Measurements from ENCODE around the gene MYO1B.

Gene MYO1B

DNA sequence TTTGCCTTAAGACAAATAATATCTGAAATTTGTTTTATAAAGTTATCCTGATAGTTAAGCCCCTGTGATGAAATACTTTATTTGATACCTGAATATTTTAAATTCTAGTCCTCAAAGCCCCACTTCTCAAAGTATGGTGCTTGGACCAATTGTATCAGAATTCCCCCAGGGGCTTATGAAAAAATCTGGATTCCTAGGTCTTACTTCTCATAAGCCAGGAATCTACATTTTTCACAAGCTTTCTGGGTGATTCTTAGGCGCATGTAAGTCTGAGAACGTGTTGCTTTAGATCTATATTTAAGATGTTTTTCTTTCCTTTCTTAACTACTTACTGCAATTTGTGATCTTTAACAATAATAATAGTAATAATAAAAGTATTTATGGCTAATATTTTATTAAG lies 53.1 kb downstream of the MYO1B start:
- DNase-seq (ENCODE audit: low read depth): no peak

DNA sequence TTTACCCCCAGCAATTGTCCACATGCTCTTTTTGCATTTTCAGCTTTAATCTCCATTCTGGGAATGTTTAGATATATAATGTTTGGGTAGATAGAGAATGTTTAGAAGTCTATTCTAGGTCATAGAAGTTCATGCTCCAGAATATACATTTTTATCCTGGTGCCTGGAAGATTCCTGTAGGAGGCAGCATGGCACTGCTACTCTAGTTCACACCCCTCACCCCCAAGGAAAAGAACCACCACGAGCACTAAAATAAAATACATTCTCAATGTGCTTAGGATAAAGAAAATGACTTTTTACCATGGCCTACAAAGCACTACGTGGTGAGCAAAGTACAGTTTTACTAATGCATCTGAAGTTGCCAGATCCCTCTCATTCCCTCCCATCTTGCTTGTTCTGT lies 53.8 kb downstream of the MYO1B start:
- DNase-seq (ENCODE audit: low read depth): no peak

DNA sequence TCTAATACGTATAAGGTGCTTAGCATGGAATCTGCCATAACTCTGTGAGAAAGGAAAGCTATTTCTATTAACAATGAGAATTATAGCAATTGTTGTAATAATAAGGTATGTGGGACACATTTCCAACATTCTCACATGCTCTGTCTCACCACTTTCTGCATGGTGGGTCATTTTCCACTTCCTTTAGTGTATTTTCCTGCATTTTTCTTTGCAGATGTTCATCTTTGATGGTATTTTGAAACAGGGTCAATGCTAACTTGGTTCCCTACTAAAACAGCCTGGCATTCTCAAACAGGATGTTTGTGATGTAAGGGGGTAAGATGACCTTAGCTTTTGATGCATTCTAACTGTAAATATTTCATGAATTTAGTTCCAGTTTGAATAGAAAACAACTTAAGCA lies 54.7 kb downstream of the MYO1B start:
- DNase-seq (ENCODE audit: low read depth): no peak

DNA sequence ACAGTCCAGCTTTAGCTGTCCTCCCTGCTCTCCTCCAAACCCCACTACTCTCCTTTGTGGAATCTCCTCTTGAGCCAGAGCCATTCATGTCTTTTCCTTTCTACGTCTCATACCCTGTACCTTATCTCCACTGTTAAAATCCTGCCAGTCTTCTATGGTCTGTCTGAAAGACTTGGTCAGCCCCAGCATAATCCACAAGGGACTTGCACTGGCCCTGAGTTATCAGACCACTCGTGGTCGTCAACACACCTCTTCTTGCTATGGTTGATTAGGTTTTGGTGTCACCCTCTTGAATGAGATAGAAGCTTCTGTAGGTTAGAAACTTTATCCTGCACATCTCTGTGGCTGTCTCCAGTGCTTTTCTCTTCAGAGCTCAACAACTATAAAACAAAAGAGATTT lies 56.8 kb downstream of the MYO1B start:
- no peak for DNase-seq (ENCODE audit: low read depth)

DNA sequence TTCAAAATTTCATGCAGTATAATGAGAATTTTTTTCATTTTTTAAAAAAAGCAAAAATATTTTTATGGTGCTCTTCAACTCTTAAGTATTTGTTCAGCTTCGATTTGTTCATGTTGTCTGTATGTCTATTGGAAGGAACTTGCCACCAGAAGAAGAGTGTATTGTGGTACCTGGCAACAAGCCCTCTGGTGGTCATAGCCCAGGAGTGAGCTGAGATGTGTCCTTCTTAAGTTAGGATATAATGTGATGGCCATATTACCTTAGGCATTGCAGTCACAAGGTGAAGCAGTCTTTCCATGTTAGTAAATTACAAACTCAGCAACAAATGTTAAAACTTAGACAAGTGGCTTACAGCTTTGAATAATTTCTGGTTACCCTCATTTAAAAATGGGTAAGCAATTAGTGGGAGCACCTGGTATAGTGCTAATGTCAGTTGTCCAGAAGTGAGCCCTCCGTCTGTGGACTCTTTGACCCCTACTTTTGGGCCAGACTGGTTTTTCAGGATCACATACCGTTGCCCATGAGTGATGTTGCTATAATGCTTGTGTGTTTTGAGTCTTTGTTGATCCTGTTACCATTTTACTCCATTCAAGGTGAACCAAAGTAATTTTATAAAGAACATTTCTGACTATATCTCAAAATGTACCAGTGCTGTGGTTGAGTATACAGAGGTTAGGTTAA lies 57.4 kb downstream of the MYO1B start:
- DNase-seq (ENCODE audit: low read depth): no peak

DNA sequence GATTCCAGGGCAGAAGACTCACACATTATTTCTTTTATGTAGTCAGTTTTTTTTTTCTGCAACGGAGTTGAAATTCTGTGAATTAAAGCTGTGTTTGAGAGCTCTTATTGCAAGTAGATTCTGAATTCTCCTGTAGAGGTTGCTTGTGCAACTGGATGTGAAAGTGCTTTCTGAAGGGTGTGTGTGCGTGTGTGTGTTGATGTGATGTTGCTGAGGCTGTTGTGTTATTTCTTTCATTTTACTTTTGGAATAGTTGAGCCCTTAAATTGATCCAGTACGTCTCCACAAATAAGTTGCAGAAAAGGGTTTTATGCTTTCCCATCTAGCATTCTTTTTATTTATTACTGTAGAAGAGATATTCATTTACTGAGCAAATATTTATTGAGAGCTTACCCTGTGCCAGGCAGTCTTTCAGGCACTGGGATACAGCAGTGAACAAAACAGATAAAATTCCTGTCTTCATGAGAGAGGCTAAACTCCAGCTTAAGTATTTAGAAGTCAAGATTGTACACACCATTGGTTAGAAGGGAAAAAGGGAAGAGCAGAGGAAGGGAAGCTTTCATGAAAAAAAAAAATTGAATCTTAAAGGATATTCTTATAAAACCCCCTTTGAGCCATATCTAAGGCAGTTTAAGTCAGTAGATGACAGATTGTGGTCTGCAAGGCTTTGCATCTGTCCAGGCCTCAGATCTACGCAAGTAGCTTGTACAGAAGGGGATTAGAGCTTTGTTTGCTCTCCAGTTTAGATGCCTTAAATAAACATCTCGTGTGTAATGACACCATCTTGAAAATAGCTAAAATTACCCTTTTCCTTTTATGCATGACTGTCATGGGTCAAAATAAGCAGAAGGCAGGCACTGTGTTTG lies 58.2 kb downstream of the MYO1B start:
- no peak for DNase-seq (ENCODE audit: low read depth)

DNA sequence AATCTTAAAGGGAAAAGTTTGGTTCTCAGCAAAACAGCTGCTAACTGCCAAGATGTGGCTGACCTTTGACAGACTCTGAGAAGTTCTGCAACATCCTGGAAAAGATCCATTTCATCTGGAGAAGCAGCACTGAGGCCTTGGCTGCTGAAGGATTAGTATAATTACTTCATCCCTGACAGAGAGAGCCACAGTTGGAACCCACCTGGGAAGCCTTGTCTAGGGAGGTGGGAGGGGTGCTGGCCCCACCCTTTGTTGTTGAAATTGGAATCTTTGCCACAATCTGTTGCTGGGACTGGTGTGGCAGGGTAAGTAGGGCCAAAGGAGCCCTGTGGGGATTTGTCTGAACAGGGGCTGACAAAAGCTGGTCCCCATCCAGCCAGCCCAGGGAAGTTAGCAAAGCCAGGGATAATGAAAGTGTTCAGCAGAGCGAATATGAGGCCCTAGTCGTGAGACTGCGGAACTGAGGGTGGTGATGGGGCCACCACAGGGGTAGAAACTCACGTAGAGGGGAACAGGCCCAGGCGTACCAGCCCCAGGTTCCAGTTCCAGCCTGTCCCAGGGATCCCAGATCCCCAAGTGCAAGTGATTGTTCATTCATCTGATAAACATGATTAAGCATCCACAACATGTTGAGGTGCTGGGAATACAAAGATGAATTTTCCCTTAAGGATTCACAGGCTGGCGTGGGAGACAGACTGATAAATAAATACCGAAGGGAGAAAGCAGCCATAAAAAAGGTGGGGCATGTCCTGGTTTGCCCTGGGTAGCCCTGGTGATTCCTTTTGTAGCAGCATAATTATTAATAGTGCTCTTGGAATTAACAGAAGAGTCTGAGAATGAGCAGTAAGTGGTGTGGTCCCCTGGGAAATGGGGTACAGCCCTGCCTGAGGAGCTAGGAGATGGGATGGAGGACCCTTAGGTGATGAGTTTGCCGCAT lies 60.0 kb downstream of the MYO1B start:
- DNase-seq (ENCODE audit: low read depth): no peak

DNA sequence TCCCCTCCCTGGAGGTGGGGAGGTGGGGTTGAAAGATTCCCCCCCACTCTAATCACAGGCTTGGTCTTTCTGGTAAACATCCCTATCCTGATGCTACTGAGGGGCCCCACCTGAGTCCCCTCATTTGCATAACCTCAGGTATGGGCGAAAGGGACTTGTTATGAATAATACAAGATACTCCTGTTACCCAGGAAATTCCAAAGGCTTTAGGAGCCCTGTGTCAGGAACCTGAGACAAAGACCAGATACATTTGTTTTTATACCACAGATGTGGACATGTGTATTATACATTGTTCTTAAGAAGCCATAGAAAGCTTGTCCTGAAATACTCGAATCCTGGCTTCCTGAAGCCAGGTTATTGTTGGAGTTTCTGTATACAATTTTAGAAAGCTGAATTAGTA lies 62.8 kb downstream of the MYO1B start:
- no peak for DNase-seq (ENCODE audit: low read depth)

DNA sequence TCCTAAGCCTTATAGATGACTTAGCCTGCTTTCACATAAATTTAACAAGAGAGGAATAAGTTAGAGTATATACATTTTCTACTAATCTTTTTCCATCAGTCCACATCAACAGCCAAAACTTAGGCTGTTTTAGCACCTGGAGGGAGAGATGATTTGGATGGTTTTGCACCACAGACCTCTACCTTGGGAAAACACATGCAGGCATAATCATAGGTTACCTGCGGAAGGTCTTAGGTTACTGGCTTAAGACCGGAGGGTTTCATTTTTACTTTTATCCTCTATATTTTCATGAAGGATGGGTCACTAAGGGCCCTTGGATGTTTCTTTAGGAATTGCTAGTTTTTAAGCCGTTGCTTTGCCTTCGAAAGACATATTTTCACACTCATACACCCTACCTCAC lies 66.0 kb downstream of the MYO1B start:
- no peak for DNase-seq (ENCODE audit: low read depth)

DNA sequence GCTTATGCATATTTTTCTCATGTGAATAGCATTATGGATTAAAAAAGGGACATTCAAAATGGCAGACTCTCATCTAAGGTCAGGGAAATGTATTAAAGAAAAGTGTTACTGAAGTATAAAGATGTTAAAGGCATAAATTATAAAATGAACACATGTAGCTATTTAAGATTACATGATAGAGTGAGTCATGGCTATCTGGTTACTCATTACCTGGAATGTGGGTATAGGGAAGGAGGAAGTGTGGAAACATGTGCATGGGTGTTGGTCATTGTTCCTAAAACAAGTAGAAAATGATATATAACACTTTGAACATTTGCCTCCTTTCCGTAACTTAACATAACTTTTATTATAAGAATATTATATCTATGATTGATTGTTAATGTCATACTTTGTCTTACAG lies 66.4 kb downstream of the MYO1B start:
- DNase-seq (ENCODE audit: low read depth): no peak

DNA sequence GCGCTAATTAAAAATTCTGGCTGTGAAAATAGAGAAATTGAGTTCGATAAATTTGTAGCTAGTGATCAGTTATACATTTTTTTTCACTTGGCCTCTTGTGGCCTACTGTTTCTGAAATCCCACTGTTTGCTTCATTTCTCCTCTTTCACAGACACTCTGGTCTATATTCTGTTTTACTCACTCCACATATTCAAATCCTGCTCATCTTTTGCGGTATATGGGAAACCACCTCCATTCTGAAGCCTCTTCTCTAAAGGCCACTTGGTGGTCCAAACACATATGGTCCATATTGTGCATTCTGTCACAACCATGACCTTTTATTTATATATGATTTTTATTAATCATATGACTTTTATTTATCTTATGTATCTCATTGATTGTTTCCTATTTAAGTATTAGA lies 67.0 kb downstream of the MYO1B start:
- DNase-seq (ENCODE audit: low read depth): no peak

DNA sequence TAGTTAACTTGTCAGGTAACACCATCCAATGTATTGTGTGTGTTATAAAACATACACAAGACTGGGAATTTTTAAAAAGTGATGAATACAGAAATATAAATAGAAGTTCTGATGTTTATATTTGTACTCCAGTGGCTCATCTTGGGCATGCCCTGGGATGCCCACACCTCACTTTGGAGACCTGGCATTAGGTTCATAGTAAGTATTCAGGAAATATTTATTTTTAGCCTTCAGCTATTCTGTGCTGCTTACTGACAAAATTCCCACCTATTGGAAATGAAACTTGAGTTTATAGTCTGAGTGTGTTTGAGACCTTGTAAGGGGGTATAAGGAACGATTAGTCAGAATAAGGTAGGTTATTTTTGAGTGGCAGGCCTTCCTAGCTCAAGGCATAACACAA lies 67.5 kb downstream of the MYO1B start:
- DNase-seq (ENCODE audit: low read depth): no peak

DNA sequence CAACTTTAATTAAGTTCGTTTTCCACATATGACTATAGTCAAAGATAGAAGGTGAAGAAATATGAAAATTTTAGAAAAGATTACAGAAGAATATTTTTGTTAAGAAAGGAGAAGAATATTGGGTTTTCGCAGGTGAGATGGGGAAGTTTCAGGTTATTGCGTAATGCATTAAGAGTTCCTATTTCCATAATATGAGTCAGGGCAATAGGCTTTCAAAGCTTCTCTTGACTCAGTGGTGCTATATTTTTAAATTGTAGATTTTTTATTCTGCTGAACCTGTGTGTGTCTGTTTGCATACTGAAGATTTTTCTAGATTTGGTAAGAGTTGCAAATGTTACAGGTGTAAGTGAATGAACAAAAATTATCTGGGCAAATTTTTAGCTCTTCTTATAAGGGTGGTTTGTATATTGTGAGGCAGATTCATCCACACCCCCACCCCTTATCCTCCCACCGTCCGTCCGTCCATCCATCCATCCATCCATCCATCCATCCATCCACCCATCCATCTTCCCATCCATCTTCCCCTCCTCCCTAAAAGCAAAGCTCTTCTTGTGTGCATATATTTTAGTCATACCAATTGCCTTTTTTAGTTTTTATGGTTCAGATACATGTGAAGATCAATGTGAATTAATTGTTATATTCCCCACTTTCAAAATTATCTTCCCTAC lies 69.6 kb downstream of the MYO1B start:
- DNase-seq (ENCODE audit: low read depth): no peak

DNA sequence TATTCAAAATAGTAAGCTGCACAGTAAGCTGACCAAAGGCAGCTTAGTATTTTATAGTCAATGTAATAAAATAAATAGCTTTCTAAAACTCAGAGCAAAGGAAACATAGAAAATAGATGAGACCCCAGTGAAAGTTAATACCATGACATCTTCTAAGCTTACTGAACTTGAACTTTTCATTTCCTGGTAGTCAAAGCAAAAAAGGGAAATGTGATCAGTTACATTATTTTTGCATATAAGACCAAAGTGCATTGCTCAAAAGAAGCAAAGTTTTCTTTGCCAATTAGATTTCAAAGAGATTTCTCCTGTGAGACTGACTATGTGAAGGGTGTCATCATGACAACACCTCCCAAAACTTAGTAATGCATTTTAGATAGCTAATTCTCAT lies 70.2 kb downstream of the MYO1B start:
- no peak for DNase-seq (ENCODE audit: low read depth)

DNA sequence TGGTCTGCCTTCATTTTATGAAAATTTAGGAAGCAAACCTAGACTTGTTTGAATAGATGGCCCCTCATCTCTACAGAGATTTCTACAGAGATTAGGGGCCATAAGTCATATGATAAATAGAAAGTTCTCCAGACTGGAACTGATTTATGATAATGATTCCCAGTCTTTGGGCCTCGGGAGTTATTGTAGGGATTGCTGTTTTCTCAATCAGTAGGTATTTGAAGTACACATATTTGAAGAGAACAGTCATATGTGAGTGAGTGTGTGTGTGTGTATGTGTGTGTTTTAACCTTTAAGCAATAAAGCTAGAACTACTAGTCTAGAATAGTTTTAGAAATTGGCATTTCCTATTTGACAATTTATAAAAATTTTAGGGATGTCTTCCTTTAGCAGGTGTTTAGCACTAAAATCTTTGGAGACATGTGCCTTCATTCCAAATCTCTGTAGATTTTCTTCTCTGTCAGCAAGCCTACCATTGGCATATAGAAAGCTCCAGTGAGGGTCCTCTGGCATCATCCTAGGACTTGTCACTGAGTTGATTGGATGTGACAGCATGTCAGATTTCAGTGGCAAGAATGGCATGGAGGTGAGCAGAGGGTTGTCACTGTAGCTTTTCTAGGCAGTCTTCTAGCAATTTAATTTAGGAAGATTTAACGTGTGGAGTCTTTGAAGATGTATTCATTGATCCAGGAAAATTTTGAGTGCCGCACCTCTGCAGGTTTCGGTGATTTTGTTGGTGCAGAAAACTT lies 71.2 kb downstream of the MYO1B start:
- no peak for DNase-seq (ENCODE audit: low read depth)

DNA sequence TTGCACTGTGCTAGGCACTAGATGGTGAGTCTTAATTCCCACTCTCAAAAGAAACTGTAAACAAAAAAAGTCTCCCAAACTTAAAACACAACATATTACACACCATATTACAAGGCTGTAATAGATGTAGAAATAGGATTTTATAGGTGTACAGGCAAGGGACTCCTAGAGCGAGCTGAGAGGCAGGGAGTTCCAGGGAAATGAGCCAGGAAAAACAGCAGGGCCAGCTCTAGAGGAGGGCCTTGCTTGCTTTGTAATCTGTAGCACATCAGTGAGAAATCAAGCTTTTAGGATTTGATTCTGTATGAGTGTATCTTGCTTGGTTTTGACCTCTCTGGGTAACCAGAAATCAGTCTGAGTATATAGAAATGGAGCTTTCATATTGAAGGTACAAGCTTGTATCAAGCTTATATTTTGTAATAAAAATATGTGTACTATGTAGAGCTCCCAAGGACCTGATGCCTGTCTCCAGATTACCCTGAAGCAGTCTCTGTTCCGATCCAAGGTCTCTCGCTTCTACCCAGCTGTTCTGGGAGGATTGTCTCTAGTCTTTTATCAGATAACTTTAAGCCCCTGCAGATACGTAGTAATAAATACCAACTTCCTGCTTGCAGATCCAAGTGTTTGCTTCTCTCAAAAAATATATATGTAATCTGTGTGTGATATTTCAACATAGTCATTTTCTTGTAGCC lies 73.0 kb downstream of the MYO1B start:
- DNase-seq (ENCODE audit: low read depth): no peak

DNA sequence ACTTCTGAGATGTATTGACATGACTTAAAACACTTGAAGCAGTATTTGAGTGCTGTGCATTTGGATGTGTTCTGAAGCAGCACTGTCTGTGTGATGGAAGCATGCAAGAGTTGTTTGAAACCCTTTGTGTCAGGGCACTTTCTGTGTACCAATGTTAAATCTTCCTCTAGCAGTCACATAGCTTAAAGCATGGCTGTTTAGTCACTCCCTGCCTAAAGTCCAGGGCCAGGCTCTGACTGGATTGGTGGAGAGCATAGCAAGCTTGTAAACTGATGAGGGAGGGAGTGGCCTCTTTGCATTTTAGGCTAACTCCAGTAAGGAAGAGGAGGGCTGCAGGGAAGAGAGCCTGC lies 73.5 kb downstream of the MYO1B start:
- no peak for DNase-seq (ENCODE audit: low read depth)

DNA sequence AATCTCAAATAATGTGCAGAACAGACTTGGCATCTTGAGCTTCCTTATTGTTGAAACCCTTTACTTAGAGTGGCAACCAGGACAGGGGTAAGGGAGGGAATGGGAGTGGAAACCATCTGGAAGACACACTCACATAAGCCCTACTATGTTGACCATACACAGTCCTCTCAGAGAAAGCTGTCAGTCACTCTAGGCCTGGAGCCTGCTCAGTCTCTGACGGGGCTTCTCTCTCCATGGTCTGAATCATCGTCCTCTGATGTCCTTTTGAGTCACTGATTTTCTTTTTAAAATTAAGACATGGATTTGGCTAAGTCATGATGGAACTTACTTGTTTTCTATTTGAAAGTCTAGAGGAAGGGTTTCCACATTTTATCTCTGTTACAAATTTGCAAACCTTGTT lies 74.0 kb downstream of the MYO1B start:
- DNase-seq (ENCODE audit: low read depth): no peak

DNA sequence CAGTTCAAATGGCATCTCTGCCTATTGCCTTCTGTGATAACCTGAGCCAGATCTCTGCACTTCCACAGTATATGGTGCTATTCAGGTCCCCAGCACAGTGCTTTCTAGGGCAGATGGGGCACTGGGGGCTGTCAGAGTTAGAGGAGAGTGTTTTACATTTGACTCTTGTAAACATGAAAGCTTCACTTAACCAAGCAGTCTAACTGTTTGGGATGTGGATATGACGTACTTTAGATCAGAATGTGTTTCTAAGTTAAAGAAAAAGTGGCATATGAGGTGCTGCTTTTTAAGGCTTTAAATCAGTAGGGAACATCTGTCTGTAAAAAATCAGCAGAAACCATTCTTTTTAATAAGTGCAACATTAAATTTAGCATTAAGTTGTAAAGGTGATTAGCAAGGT lies 75.7 kb downstream of the MYO1B start:
- DNase-seq (ENCODE audit: low read depth): no peak

DNA sequence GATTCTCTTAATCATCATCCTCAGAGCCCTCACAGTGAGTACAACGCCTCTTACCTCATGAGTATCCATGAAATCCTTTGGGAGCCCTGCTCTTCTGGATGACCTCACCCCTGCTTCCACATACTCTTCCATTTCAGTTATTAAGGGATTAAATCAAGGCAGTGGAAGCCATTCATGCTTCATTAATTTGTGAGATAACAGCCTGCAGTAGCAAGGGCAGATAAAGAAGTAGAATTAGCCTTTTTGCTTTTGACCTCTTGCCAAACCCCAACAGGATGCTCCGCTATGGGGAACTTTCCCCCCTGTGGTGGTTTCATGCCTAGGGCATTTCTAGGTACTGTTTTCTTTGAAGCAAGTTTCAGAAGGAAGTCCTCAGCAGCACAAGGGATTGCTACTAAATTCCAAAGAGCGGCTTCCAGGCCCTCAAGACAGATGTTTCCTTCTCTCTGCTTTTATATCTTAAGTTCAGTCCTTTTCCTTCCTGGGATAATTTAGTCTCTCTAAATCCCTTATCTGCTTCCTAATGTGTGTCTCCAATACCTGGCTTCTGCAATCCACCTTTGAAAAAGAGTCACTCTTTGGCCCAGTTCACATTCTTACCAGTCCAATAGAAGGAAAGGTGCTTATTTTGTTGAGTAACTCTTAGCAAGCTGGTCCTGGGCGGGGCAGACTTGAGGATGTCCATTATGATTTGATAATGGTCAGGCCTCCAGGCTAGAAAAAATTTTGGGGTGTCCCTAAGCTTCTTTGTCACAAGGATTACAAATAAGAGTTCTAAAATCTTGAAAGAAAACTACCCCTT lies 76.9 kb downstream of the MYO1B start:
- DNase-seq (ENCODE audit: low read depth): no peak
